Dermis blood vessel endothelial cell (primary cell): Measurements from ENCODE around the gene ATG7. TPM values are rescaled to one million over a fixed set of nuclear protein-coding genes. Genes with fewer than 3 reads are reported as not detected.

Experiments
- DNase-seq: peaks from one replicate; pipeline ENCODE4 v3.0.0; 2010
- total RNA-seq: library from RNA; depleted of rRNA; stranded (reverse); fragments of >200 nt; gene quantifications from 2 replicates; pipeline ENCODE4 v1.2.3, GENCODE V29; 2014

Gene ATG7, protein sequence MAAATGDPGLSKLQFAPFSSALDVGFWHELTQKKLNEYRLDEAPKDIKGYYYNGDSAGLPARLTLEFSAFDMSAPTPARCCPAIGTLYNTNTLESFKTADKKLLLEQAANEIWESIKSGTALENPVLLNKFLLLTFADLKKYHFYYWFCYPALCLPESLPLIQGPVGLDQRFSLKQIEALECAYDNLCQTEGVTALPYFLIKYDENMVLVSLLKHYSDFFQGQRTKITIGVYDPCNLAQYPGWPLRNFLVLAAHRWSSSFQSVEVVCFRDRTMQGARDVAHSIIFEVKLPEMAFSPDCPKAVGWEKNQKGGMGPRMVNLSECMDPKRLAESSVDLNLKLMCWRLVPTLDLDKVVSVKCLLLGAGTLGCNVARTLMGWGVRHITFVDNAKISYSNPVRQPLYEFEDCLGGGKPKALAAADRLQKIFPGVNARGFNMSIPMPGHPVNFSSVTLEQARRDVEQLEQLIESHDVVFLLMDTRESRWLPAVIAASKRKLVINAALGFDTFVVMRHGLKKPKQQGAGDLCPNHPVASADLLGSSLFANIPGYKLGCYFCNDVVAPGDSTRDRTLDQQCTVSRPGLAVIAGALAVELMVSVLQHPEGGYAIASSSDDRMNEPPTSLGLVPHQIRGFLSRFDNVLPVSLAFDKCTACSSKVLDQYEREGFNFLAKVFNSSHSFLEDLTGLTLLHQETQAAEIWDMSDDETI
- total RNA-seq: 80.8 and 102 TPM in 2 replicates

- DNase-seq: peak; percentile 98
Measured at GRCh38 chr3:11271986-11272904, at the start of gene ATG7. Gene ATG7 (plus strand): TSS chr3:11272397. CDS start chr3:11298696, 26,299 bp downstream.

DNA sequence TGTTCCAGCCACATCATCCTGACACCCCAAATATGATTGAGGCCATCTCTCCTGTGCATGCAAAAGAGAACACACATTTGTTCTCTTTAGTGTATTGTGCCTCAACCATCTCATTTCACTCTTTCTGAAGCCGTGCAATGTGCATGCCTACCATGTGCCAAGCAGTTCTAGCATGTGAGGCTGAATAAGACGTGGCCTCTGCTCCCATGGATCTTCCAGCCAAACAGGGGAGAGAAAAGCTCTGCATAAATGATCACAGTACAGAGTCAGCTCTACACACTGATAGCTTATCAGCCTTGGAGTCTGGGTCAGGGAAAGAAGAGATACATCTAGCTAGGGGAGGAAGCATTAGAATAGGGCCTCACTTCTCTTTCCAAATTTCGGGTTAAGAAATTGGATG lies 48.2 kb upstream of the ATG7 start:
- DNase-seq: no peak

DNA sequence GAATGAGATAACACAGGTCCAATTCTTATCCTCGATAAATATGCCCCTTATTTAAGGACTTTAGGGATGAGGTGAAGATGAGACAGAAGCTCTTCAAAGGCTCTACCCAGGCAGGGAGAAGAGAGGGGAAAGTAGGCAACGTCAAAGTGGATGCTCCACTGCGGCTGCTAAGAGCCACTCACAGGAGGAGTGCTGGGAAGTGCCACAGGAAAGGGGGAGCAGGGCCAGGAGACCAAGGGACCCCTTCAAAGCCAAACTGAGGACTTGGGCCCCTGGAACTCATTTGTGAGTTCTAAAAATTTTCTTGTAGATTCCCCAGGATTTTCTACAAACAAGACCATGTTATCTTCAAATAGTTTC lies 47.3 kb upstream of the ATG7 start:
- DNase-seq: peak; percentile 23

- no peak for DNase-seq
Measured at GRCh38 chr3:11226042-11226370, 46.2 kb upstream of the ATG7 start.

DNA sequence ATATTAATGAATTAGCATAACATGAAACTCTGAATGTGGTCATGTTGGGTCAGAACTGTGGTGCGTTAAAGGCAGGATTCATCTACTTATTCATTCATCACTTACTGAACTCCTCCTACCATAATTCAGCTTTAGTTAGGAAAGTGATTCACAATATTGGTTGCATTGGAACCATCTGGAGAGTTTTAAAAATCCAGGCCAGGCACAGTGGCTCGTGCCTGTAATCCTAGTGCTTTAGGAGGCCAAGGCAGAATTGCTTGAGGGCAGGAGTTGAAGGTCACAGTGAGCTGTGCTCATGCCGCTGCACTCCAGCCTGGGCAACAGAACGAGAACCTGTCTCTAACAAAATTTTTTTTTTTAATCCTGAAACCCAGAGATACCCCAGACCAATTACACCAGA lies 44.2 kb upstream of the ATG7 start:
- DNase-seq: no peak

- no peak for DNase-seq
Measured at GRCh38 chr3:11230125-11230524, 42.1 kb upstream of the ATG7 start.

DNA sequence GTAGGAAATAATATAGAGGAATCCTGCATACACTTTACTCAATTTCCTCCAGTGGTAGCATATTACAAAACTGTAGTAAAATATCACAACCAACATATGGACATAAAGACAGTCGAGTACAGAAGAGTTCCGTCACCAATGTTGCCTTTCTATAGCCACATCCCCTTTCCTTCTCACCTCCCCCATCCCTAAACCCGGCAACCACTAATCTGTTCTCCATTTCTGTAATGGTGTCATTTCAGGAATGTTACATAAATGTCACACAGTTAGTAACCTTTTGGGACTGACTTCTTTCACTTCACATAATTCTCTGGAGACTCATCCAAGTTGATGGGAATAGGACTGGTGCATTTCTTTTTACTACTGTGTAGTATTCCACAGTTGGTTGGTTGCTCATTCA lies 41.4 kb upstream of the ATG7 start:
- DNase-seq: no peak

DNA sequence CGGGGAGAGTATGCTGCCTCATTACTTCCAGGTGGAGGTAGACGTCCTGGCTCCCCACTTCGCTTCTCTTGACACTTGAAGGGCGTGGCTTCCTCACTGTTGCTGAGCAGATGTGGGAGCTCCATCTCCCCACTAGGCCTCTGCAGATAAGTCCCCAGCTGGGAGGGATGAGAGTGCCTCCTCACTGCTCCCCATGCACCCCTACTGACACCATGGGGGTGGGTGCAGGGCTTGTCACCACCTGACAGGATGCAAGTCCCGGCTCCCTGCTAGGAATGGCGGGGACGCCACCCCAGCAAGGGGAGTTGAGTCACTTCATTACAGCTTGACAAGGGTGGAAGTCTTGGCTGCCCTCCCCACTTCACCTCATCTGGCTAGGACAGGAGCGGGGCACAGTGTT lies 36.8 kb upstream of the ATG7 start:
- no peak for DNase-seq

GRCh38 chr3:11236588-11237461 lies 35.4 kb upstream of the ATG7 start:
- peak; percentile 77 for DNase-seq

- DNase-seq: peak; percentile 81
Measured at GRCh38 chr3:11238060-11238459, 34.1 kb upstream of the ATG7 start.

DNA sequence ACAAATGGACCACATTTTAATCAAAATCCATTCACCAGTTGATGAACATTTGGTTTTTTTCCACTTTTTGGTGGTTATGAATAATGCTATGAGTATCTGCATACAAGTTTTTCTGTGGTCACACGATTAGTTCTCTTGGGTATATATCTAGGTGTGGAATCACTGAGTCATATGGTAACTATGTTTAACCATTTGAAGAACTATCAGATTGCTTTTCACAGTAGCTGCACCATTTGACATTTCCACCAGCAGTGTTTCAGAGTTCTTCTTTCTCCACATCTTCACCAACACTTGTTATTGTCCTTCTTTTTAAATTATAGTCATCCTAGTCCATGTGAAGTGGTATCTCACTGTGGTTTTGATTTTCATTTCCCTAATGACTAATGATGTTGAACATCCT lies 33.3 kb upstream of the ATG7 start:
- peak; percentile 47 for DNase-seq

DNA sequence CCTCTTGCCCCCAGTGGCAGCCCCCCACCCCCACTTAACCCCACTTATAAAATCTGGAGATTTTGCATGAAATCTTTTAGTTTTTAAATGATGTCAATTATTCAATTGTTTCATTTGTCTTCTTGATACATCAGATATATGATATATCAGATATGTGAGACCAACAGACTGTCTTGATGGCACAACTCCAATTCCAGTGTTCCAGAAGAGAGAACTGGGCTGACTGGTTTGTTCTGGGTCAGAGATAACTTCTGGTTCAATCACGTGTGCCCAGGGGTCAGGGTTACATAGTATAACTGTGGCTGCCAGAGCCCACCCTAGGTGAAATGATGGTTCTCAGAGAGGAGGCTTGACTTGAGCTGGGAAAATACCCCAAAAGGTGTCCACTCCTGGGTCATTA lies 32.4 kb upstream of the ATG7 start:
- no peak for DNase-seq

DNA sequence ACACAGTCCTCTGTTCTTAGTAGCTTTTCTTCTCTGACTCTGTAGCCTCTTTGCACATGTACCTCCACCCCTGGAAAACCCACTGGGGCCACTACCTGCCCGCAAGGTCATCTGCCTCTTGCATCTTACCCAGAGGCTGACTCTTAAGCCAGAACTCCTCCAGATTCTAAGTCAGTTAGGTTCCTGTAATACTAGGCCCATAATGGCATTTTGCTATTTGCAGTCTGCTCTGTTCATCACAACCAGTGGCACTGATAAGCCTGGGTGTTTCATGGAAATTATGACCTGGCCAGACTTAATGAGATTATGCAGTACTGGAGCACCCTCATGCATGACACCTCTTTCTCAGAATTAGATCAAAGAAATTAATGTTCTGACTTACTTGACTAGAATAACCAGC lies 31.7 kb upstream of the ATG7 start:
- DNase-seq: no peak

- DNase-seq: peak; percentile 39
Measured at GRCh38 chr3:11244121-11244677, 28.0 kb upstream of the ATG7 start.

DNA sequence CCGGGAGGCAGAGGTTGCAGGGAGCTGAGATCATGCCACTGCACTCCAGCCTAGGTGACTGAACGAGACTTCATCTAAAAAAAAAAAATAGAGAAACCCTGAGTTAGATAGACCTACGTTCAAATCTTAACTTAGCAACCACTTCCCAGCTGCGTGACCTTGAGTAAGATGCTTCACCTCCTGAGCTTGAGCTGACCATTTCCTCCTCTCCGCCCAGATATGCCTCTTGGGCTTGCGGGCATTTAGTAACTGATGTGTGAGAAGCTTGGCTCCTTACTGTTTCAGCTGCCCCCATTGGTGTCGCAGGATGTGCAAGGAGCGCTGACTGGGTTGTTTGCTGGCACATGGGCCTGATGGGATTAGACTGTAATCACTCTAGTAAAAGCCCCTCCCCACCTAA lies 26.9 kb upstream of the ATG7 start:
- DNase-seq: peak; percentile 37

DNA sequence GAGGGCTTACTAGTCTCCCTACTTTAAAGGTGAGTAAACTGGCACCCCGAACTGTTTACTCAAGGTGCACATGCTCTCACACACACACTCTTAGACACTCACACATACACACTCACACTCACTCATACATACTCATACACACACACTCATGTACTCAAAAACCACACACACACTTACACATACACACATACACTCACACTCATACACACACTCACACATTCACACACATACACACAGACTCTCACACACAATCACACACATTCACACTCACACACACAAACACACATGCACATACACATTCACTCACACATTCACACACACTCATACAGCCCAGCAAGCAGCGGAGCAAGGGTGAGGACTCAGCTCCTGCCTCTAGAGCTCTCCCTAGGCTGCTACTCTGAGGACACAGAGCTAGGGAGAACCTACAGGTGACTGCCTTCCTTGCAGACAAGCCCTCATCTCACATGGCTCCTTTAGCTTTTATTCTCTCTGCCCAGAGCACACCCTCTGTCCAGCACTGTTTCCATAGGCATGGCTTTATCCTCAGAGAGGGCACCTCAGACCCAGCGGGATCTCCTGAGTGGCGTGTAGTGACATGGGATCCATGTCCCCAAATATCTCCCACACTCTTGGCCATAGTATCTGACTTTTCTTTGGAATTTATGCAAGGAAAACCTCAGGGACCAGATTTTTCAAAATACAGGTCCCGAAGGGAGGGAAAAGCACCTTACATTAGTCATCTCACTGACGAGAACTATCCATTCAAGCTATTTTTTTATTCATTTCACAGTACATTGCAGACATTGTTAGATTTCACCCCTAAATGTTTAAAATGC lies 26.2 kb upstream of the ATG7 start:
- no peak for DNase-seq

GRCh38 chr3:11246663-11246970 lies 25.6 kb upstream of the ATG7 start:
- DNase-seq: no peak

GRCh38 chr3:11247362-11247761 lies 24.8 kb upstream of the ATG7 start:
- no peak for DNase-seq

DNA sequence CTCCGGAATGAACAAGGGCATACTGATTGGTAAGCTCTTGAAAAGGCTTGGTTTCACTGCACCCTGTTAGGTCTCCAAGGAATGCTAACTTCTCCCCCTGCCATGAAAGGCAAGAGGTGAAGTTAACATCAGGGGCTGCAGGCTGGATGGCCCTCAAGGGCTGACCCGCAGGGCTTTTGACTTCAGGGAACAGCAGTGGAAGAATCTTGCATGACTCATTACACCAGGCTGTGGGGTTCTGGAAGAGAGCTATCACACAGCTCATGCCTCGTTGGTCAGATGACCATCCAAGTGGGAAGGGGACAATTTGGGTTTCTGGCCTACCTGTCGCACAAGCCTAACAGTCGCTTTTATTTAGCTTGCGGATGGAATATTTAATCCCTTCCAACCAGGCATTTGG lies 23.6 kb upstream of the ATG7 start:
- no peak for DNase-seq

DNA sequence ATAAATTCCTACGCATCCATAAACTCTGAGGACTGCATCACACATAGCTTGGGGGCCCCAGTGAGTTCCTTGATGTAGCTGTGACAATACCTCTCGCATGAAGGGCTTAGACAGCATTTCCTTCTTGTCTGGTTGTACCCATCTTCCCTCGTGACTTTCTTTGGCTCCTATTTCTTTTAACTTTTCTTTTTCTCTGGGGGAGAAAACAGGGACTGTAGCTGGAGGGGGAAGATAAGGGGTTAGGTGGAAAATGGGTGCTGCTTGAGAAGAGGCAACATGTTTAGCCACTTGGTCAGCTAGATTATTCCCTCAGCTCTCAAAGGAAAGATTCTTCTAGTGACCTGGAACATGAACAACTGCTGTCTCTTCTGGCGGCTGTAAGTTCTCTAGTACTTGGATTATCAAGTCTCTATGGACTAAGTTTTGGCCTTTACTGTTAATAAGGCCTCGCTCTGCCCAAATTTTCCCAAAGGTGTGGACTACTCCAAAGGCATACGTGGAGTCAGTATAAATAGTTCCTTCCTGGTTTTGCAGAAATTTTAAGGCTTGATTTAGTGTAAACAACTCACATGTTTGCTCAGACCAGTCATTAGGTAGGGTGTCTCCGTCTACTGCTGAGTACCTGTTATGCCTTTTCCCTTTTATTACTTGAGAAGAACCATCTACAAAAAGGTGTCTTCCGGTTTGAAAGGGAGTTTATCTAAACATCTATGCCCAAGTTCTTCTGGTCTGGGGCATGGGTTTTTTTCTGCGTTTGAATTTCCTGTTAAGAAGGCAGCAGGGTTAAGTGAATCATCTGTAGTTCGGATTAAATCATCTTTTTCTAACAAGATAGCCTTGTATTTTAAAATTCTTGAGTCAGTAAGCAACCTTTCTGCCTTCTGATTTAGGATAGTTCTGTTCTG lies 21.0 kb upstream of the ATG7 start:
- peak; percentile 35 for DNase-seq
